GM15510 (cell line): Measurements from ENCODE around the gene RAD9A.

Experiments used
- POLR2A ChIP-seq: IDR thresholded peaks from 3 replicates; pipeline ENCODE4 v1.6.1; 2011; ENCODE audit warnings: borderline replicate concordance; ENCODE audit not compliant: insufficient read length; ENCODE audit errors: extremely low read depth

Gene RAD9A

GRCh38 chr11:67431346-67432249 lies 39.8 kb downstream of the RAD9A start:
- TF ChIP-seq POLR2A = no peak

GRCh38 chr11:67432655-67433349 lies 41.0 kb downstream of the RAD9A start:
- TF ChIP-seq POLR2A = no peak

- TF ChIP-seq POLR2A = peak; percentile 18
Observed at GRCh38 chr11:67433536-67434394, 42.0 kb downstream of the RAD9A start.

- peak; percentile 16 for TF ChIP-seq POLR2A
Observed at GRCh38 chr11:67434395-67434881, 42.7 kb downstream of the RAD9A start.

- TF ChIP-seq POLR2A = peak; percentile 25
Observed at GRCh38 chr11:67435031-67435726, 43.4 kb downstream of the RAD9A start.

GRCh38 chr11:67435727-67436458 lies 44.1 kb downstream of the RAD9A start:
- TF ChIP-seq POLR2A = peak; percentile 49

- no peak for TF ChIP-seq POLR2A
Observed at GRCh38 chr11:67436459-67437081, 44.8 kb downstream of the RAD9A start.

- peak; percentile 97 for TF ChIP-seq POLR2A
Observed at GRCh38 chr11:67437082-67437808, 45.5 kb downstream of the RAD9A start, which contains the start of gene PTPRCAP. PTPRCAP (minus strand) TSS chr11:67437682; CDS start chr11:67437619, 63 bp downstream.

GRCh38 chr11:67437809-67438157 lies 46.0 kb downstream of the RAD9A start:
- no peak for TF ChIP-seq POLR2A

- TF ChIP-seq POLR2A = peak; percentile 82
Observed at GRCh38 chr11:67438158-67438902, 46.5 kb downstream of the RAD9A start.

- no peak for TF ChIP-seq POLR2A
Observed at GRCh38 chr11:67439321-67440228, 47.8 kb downstream of the RAD9A start.
